Stimulated activated naive CD8-positive, alpha-beta T cell treated with anti-CD3 and anti-CD28 coated beads, Interleukin-15, Interleukin-2, amounts not matched to agents 100 ng/mL and 50 ng/mL, for 24 hours (primary cell): ENCODE data around the gene SPECC1L.
A peak's percentile ranks its signal among the peaks of the same experiment; 100 is the strongest.

Experiments used
- H3K27ac Mint-ChIP-seq: one replicate; pipeline ENCODE4 v1.8.0; 2021; ENCODE audit warnings: mild to moderate bottlenecking, mixed read lengths
- H3K27me3 Mint-ChIP-seq: one replicate; pipeline ENCODE4 v1.8.0; 2021; ENCODE audit warnings: mixed read lengths
- H3K36me3 Mint-ChIP-seq: one replicate; pipeline ENCODE4 v1.8.0; 2021; ENCODE audit warnings: low read depth, mixed read lengths
- H3K4me1 Mint-ChIP-seq: one replicate; pipeline ENCODE4 v1.8.0; 2021; ENCODE audit warnings: low read depth, mixed read lengths
- H3K4me3 Mint-ChIP-seq: one replicate; pipeline ENCODE4 v1.8.0; 2021; ENCODE audit warnings: mild to moderate bottlenecking, mixed read lengths
- H3K9me3 Mint-ChIP-seq: one replicate; pipeline ENCODE4 v1.8.0; 2021; ENCODE audit warnings: mixed read lengths

Gene SPECC1L

GRCh38 chr22:24376586-24376985 is 106.0 kb downstream of the SPECC1L start:
- Mint-ChIP-seq H3K27me3 (no peaks in the 10 kb centered on the region), H3K27ac (no peak overlapping the region), H3K36me3 (peaks cover 86% of the 10 kb centered on the region), H3K4me1 (peaks cover 20% of the 10 kb centered on the region), H3K4me3 (no peak overlapping the region), H3K9me3 (no peaks in the 10 kb centered on the region)

- peaks cover 70% of the 10 kb centered on the region for H3K36me3 Mint-ChIP-seq
- H3K4me3 Mint-ChIP-seq, result no peak overlapping the region
- peaks cover 20% of the 10 kb centered on the region for H3K4me1 Mint-ChIP-seq
- H3K27me3 Mint-ChIP-seq, result no peaks in the 10 kb centered on the region
- no peaks in the 10 kb centered on the region for H3K9me3 Mint-ChIP-seq
- no peak overlapping the region for H3K27ac Mint-ChIP-seq
These were observed 108.9 kb downstream of the SPECC1L start for GRCh38 chr22:24379536-24379935.

- H3K36me3 Mint-ChIP-seq, result peaks cover 63% of the 10 kb centered on the region
These were observed 109.7 kb downstream of the SPECC1L start for GRCh38 chr22:24380220-24380904.

GRCh38 chr22:24380905-24381230 is 110.2 kb downstream of the SPECC1L start:
- Mint-ChIP-seq H3K27ac (no peak overlapping the region), H3K4me1 (peaks cover 20% of the 10 kb centered on the region), H3K4me3 (no peak overlapping the region), H3K9me3 (no peaks in the 10 kb centered on the region), H3K36me3 (peaks cover 58% of the 10 kb centered on the region), H3K27me3 (no peaks in the 10 kb centered on the region)

More at GRCh38 chr22:24380220-24380904, 109.7 kb downstream of the SPECC1L start:
- no peaks in the 10 kb centered on the region for H3K27me3 Mint-ChIP-seq
- H3K27ac Mint-ChIP-seq, result no peak overlapping the region
- H3K9me3 Mint-ChIP-seq, result no peaks in the 10 kb centered on the region
- H3K4me1 Mint-ChIP-seq, result peaks cover 20% of the 10 kb centered on the region
- no peak overlapping the region for H3K4me3 Mint-ChIP-seq

- Mint-ChIP-seq H3K4me1 (peaks cover 20% of the 10 kb centered on the region), H3K9me3 (no peaks in the 10 kb centered on the region), H3K36me3 (peaks cover 44% of the 10 kb centered on the region), H3K27me3 (no peaks in the 10 kb centered on the region), H3K27ac (no peak overlapping the region), H3K4me3 (no peak overlapping the region)
These were observed 112.4 kb downstream of the SPECC1L start for GRCh38 chr22:24383061-24383460.

- H3K4me3 Mint-ChIP-seq, result no peak overlapping the region
- no peaks in the 10 kb centered on the region for H3K27me3 Mint-ChIP-seq
- H3K4me1 Mint-ChIP-seq, result peaks cover 10% of the 10 kb centered on the region
- peak overlapping the region; percentile 12 for H3K27ac Mint-ChIP-seq
- peaks cover 34% of the 10 kb centered on the region for H3K36me3 Mint-ChIP-seq
- H3K9me3 Mint-ChIP-seq, result no peaks in the 10 kb centered on the region
These were observed 113.5 kb downstream of the SPECC1L start for GRCh38 chr22:24384131-24384530.

- Mint-ChIP-seq H3K4me3 (no peak overlapping the region), H3K9me3 (no peaks in the 10 kb centered on the region), H3K4me1 (peaks cover 5% of the 10 kb centered on the region), H3K36me3 (peaks cover 25% of the 10 kb centered on the region), H3K27ac (no peak overlapping the region), H3K27me3 (no peaks in the 10 kb centered on the region)
These were observed 116.4 kb downstream of the SPECC1L start for GRCh38 chr22:24386937-24387471.

GRCh38 chr22:24389680-24390079 is 119.0 kb downstream of the SPECC1L start:
- Mint-ChIP-seq H3K4me3 (no peak overlapping the region), H3K27me3 (no peaks in the 10 kb centered on the region), H3K27ac (no peak overlapping the region), H3K9me3 (no peaks in the 10 kb centered on the region), H3K4me1 (peaks cover 5% of the 10 kb centered on the region), H3K36me3 (peaks cover 12% of the 10 kb centered on the region)

- Mint-ChIP-seq H3K4me3 (no peak overlapping the region), H3K27ac (no peak overlapping the region), H3K9me3 (no peaks in the 10 kb centered on the region), H3K36me3 (peaks cover 14% of the 10 kb centered on the region), H3K4me1 (peaks cover 5% of the 10 kb centered on the region), H3K27me3 (no peaks in the 10 kb centered on the region)
These were observed 119.5 kb downstream of the SPECC1L start for GRCh38 chr22:24390156-24390555.

- Mint-ChIP-seq H3K27ac (no peak overlapping the region), H3K4me3 (no peak overlapping the region), H3K4me1 (peaks cover 5% of the 10 kb centered on the region), H3K9me3 (no peaks in the 10 kb centered on the region), H3K27me3 (no peaks in the 10 kb centered on the region), H3K36me3 (peaks cover 17% of the 10 kb centered on the region)
These were observed 119.9 kb downstream of the SPECC1L start for GRCh38 chr22:24390576-24390975.

- Mint-ChIP-seq H3K9me3 (no peaks in the 10 kb centered on the region), H3K4me3 (no peak overlapping the region), H3K27ac (no peak overlapping the region), H3K4me1 (peaks cover 5% of the 10 kb centered on the region), H3K36me3 (peaks cover 22% of the 10 kb centered on the region), H3K27me3 (no peaks in the 10 kb centered on the region)
These were observed 121.2 kb downstream of the SPECC1L start for GRCh38 chr22:24391836-24392217.

GRCh38 chr22:24392218-24392931 is 121.7 kb downstream of the SPECC1L start:
- H3K4me3 Mint-ChIP-seq, result no peak overlapping the region
- no peak overlapping the region for H3K27ac Mint-ChIP-seq
- peaks cover 5% of the 10 kb centered on the region for H3K4me1 Mint-ChIP-seq
- H3K36me3 Mint-ChIP-seq, result peaks cover 23% of the 10 kb centered on the region
- H3K27me3 Mint-ChIP-seq, result no peaks in the 10 kb centered on the region
- H3K9me3 Mint-ChIP-seq, result no peaks in the 10 kb centered on the region

GRCh38 chr22:24393012-24393559 is 122.5 kb downstream of the SPECC1L start:
- peaks cover 6% of the 10 kb centered on the region for H3K4me1 Mint-ChIP-seq
- H3K36me3 Mint-ChIP-seq, result peaks cover 29% of the 10 kb centered on the region
- no peak overlapping the region for H3K27ac Mint-ChIP-seq
- H3K4me3 Mint-ChIP-seq, result no peak overlapping the region
- no peaks in the 10 kb centered on the region for H3K9me3 Mint-ChIP-seq
- H3K27me3 Mint-ChIP-seq, result no peaks in the 10 kb centered on the region

GRCh38 chr22:24393848-24394247 is 123.2 kb downstream of the SPECC1L start:
- no peaks in the 10 kb centered on the region for H3K9me3 Mint-ChIP-seq
- H3K4me1 Mint-ChIP-seq, result peaks cover 8% of the 10 kb centered on the region
- no peaks in the 10 kb centered on the region for H3K27me3 Mint-ChIP-seq
- no peak overlapping the region for H3K27ac Mint-ChIP-seq
- H3K36me3 Mint-ChIP-seq, result peaks cover 35% of the 10 kb centered on the region
- no peak overlapping the region for H3K4me3 Mint-ChIP-seq

GRCh38 chr22:24394254-24394653 is 123.6 kb downstream of the SPECC1L start:
- Mint-ChIP-seq H3K9me3 (no peaks in the 10 kb centered on the region), H3K27ac (no peak overlapping the region), H3K36me3 (peaks cover 36% of the 10 kb centered on the region), H3K4me1 (peaks cover 8% of the 10 kb centered on the region), H3K4me3 (no peak overlapping the region), H3K27me3 (no peaks in the 10 kb centered on the region)
